Heart right ventricle (tissue), 16 donors: ENCODE data around the gene TTLL12. TPM values are rescaled to one million over a fixed set of nuclear protein-coding genes. Genes with fewer than 3 reads are reported as not detected.

Experiments used
- ATAC-seq, 8 donors: fragments of 200-7000 bp; cut with Tn5 transposase; one replicate each; pipeline ENCODE4 v1.9.1; 2020; ENCODE audit warnings: mild to moderate bottlenecking in 8 of 8, moderate library complexity in 8 of 8, moderate number of reproducible peaks in 1 of 8
- DNase-seq, 2 donors: peaks; one replicate each; pipeline ENCODE4 v3.0.0-alpha.2; 2020
- H3K27ac ChIP-seq, 10 donors: fragments of 200-600 bp; sonication (generic) in 2 of 10; one replicate each; pipeline versions ENCODE4 v1.5.0 to v1.8.0; 2020 to 2022; ENCODE audit warnings: mild to moderate bottlenecking in 3 of 10
- H3K27me3 ChIP-seq, 7 donors: fragments of 200-600 bp; one replicate each; pipeline ENCODE4 v1.8.0; 2021 to 2022; ENCODE audit warnings: mild to moderate bottlenecking in 2 of 7
- H3K36me3 ChIP-seq, 9 donors: fragments of 200-600 bp; sonication (generic) in 1 of 9; one replicate each; pipeline versions ENCODE4 v1.5.0 to v1.8.0; 2020 to 2022; ENCODE audit warnings: mild to moderate bottlenecking in 2 of 9
- H3K4me1 ChIP-seq, 9 donors: fragments of 200-600 bp; sonication (generic) in 1 of 9; one replicate each; pipeline versions ENCODE4 v1.5.0 to v1.8.0; 2020 to 2022; ENCODE audit warnings: mild to moderate bottlenecking in 4 of 9
- H3K4me3 ChIP-seq, 10 donors: fragments of 200-600 bp; sonication (generic) in 2 of 10; one replicate each; pipeline versions ENCODE4 v1.5.0 to v1.8.0; 2020 to 2022; ENCODE audit warnings: mild to moderate bottlenecking in 7 of 10, moderate library complexity in 2 of 10
- H3K9me3 ChIP-seq, 11 donors: fragments of 200-600 bp in 10 of 11; sonication (generic) in 2 of 11; one replicate each; pipeline versions ENCODE4 v1.5.0 to v1.8.0; 2013 to 2022; ENCODE audit warnings: mild to moderate bottlenecking in 2 of 11, control low read depth in 1 of 11, moderate library complexity in 1 of 11
- WGBS, 2 donors: extraction: QIAGEN DNeasy Blood & Tissue Kit; methylation state at CpG; one replicate each; pipeline ENCODE4 v1.1.7; 2013; ENCODE audit warnings: inconsistent platforms in 1 of 2; 5-methylcytosine and 5-hydroxymethylcytosine counted together
- intact Hi-C, 10 donors: fragments of 100-400 bp; cut with DNase I; formaldehyde crosslinking; loops; one replicate each; pipeline versions ENCODE4 v1.11.1 to v1.14.2; 2022
- polyA plus RNA-seq, 2 donors: library from polyadenylated mRNA; stranded (reverse); fragments of 200-250 nt; gene quantifications; one replicate each; pipeline ENCODE4 v1.2.3, GENCODE V29; 2013
- total RNA-seq, 10 donors: library from RNA; stranded (reverse); fragmentation: NEBNext Ultra II Directional in 3 of 10; extraction: Animal tissue kit (Norgen Biotek cat#: 25700) in 3 of 10; gene quantifications; one replicate each; pipeline versions ENCODE4 v1.2.1 to v1.2.4, GENCODE V29; 2021 to 2023
- TF ChIP-seq, protein P1 (sequence below), 9 donors: fragments of 200-600 bp; sonication (generic) in 2 of 9; IDR thresholded peaks; one replicate each; pipeline versions ENCODE4 v1.5.0 to v1.8.0; 2021 to 2022; ENCODE audit warnings: antibody characterized with exemption in 9 of 9, mild to moderate bottlenecking in 5 of 9, moderate library complexity in 1 of 9
- donor health status: Arrhythmogenic right ventricular cardiomyopathy.
- donor health status: ischemic (EF 13 %, LVEDD 7.1; RV severe dilation, severe dysfunction).
- donor health status: healthy with polysubstance abuse.
- donor health status: DM: no; HTN: yes; CAD: no.
- donor health status: DM: no; HTN: no; CAD: no.
- donor health status: ischemic (EF 25% LVEDD 6.9; RV normal size, moderate dysfunction).
- donor health status: ischemic (EF 25% LVEDD 5.7; RV mildly dilated, moderate dysfunction).
- donor health status: healthy.
- donor health status: DM: yes; HTN: yes; CAD: no.
- donor health status: Ischemic cardiomyopathy.
- donor health status: ischemic (EF 35%, LVEDD 5.7; RV mildly dilated, moderate dysfunction).
- donor health status: nonischemic (EF 11% LVEDD 7.7; RV severe dilation, severe dysfunction).
- donor health status: DM: yes; HTN: yes; CAD: no.
- donor health status: PGD.
- donor health status: ischemic (EF 29% LVEDD 5.4; RV normal size, mild dysfunction).
- donor health status: nonischemic (EF 23%, LVEDD 6.1; RV moderate dilation, normal function).

TTLL12 gene
- total and polyA plus RNA-seq, 12 donors = 8.0 to 18.9 (median 9.6) TPM

DNA sequence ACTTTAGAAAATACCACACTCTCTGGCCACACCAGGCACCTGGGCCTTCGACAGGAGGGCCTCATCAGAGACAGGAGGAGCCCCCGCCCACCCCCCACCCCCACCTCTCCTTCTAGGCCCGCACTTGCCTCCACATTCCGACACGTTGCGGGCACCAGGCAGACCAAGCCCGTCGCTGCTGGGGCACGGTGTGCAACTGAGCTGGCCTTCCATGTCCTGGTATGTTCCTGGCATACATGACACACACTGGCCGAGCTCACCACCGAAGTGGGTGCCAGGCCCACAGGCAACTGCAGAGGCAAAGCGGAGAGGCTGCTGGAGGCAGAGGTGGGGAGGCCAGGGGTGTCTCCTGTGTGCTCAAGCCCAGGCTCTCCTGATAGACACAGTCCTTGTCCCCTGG, 27.0 kb upstream of the TTLL12 start:
- H3K27me3 ChIP-seq = peaks cover 0 to 12% (median 3%) of the 10 kb centered on the region in 7 donors
- DNase-seq (no peak), ATAC-seq (no peak)
- H3K9me3 ChIP-seq = no peaks in the 10 kb centered on the region
- intact Hi-C loops = no loop called here
- H3K27ac ChIP-seq = no peak overlapping the region
- TF ChIP-seq, protein P1, sequence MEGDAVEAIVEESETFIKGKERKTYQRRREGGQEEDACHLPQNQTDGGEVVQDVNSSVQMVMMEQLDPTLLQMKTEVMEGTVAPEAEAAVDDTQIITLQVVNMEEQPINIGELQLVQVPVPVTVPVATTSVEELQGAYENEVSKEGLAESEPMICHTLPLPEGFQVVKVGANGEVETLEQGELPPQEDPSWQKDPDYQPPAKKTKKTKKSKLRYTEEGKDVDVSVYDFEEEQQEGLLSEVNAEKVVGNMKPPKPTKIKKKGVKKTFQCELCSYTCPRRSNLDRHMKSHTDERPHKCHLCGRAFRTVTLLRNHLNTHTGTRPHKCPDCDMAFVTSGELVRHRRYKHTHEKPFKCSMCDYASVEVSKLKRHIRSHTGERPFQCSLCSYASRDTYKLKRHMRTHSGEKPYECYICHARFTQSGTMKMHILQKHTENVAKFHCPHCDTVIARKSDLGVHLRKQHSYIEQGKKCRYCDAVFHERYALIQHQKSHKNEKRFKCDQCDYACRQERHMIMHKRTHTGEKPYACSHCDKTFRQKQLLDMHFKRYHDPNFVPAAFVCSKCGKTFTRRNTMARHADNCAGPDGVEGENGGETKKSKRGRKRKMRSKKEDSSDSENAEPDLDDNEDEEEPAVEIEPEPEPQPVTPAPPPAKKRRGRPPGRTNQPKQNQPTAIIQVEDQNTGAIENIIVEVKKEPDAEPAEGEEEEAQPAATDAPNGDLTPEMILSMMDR (IDR thresholded peaks at IDR 0.05) = no peak
- WGBS, 2 donors = 79 to 87% methylated on average over 12 of the region's 12 CpGs
- H3K4me1 ChIP-seq = peaks cover 0 to 6% (median 0%) of the 10 kb centered on the region in 9 donors
- no peak overlapping the region for H3K4me3 ChIP-seq
- H3K36me3 ChIP-seq = no peaks in the 10 kb centered on the region

DNA sequence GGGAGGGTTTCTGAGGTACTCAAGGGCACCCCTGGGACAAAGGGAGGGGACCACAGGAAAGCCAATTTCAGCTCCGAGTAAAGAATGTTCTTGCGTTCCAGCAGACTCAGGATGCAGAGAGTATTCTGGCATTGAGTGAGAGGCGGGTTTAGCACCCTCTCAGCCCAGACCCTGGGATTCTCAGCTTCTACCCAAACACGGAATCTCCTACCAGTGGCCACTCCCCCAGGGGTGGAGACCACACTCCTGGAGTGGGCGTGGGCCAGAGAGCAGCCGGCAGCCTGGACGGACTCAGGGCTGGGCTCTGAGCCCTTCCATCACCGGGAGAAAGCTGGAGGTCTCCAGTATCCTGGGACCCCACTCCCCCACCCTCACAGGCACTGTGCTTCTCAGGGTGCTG, 26.1 kb upstream of the TTLL12 start:
- peaks cover 0 to 6% (median 0%) of the 10 kb centered on the region in 9 donors for H3K4me1 ChIP-seq
- TF ChIP-seq, protein P1 (IDR thresholded peaks at IDR 0.05) = no peak
- no peak overlapping the region for H3K27ac ChIP-seq
- peaks cover 0 to 12% (median 3%) of the 10 kb centered on the region in 7 donors for H3K27me3 ChIP-seq
- H3K9me3 ChIP-seq = no peaks in the 10 kb centered on the region
- DNase-seq (no peak), ATAC-seq (peak in 1 of 8 donors; percentile 23)
- no peaks in the 10 kb centered on the region for H3K36me3 ChIP-seq
- H3K4me3 ChIP-seq = no peak overlapping the region
- intact Hi-C loops = no loop called here
- 21 to 37% methylated on average over 8 of the region's 8 CpGs for WGBS, 2 donors

DNA sequence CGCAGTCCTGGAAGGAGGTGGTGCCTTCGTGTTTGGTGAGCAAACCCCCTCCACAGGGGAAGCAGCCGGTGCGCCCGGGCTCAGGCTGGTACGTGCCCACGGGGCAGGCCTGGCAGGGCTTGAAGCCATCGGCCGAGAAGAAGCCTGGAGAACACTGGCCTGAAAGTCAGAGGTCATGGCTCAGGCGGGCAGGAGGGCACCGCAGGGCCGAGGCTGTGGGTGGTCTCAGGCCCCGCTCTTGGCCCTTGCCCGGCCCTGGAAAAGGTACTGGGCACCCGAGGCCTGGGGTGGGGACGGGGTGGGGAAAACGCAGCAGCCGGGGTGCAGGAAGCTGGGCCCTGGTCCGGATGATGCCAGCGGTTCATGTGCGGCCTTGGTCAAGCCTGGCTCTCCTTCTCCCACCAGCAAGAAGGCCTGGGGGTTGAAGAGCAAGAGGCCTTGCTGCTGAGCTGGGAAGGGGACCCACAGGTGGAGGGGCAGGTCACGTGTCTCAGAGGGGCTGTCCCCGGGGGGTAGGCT, 25.6 kb upstream of the TTLL12 start:
- no peaks in the 10 kb centered on the region for H3K36me3 ChIP-seq
- no peak for ATAC-seq
- TF ChIP-seq, protein P1 (IDR thresholded peaks at IDR 0.05) = no peak
- no peak overlapping the region for H3K27ac ChIP-seq
- no peak overlapping the region for H3K4me3 ChIP-seq
- peaks cover 0 to 11% (median 3%) of the 10 kb centered on the region in 7 donors for H3K27me3 ChIP-seq
- no peak for DNase-seq
- no peaks in the 10 kb centered on the region for H3K9me3 ChIP-seq
- H3K4me1 ChIP-seq = peaks cover 0 to 6% (median 0%) of the 10 kb centered on the region in 9 donors
- WGBS, 2 donors = 93 to 94% methylated on average over 23 of the region's 23 CpGs
- intact Hi-C loops = no loop called here

DNA sequence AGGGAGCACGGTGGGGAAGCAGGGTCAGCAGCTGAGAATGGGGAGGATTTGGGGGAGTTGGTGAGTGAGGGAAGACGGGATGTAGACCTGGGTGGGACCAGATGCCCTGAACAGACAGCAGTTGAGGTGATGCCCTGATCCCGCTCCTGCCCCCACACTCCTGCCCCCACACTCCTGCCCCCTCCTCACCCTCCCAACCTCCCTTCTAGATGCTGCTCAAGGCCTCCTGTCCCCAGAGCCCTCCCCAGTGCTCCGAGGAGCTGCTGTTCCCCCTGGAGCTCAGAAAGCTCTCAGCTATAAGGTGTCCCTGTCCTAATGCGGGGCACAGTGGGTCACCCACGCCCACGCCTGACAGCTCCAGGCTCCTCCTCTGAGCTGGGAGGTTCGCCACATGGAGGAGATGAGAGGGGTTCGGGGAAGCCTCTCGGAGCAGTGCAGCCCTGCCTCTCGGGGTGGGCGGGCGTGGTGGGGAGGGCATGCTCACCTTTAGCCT, 25.1 kb upstream of the TTLL12 start:
- H3K4me3 ChIP-seq = no peak overlapping the region
- peaks cover 0 to 11% (median 0%) of the 10 kb centered on the region in 7 donors for H3K27me3 ChIP-seq
- H3K27ac ChIP-seq = no peak overlapping the region
- WGBS, 2 donors = 90 to 93% methylated on average over 13 of the region's 13 CpGs
- H3K36me3 ChIP-seq = no peaks in the 10 kb centered on the region
- intact Hi-C loops = no loop called here
- no peak for ATAC-seq
- TF ChIP-seq, protein P1 (IDR thresholded peaks at IDR 0.05) = no peak
- DNase-seq = no peak
- H3K9me3 ChIP-seq = no peaks in the 10 kb centered on the region
- peaks cover 0 to 6% (median 0%) of the 10 kb centered on the region in 9 donors for H3K4me1 ChIP-seq
